Fibroblast of pulmonary artery (primary cell): ENCODE data around the gene MSH3.

Source experiments
- DNase-seq: peaks from one replicate; pipeline ENCODE4 v3.0.0-alpha.2; 2010; ENCODE audit warnings: low read depth
- H3K4me3 ChIP-seq: replicated peaks from 2 replicates; pipeline ENCODE4 v1.5.1; 2011; ENCODE audit warnings: low read depth, mild to moderate bottlenecking, control low read depth, low read length, moderate library complexity
- TF ChIP-seq, protein P1 (sequence below): IDR thresholded peaks from 2 replicates; pipeline ENCODE4 v1.5.1; 2011; ENCODE audit warnings: mild to moderate bottlenecking, control low read depth, low read length, inconsistent platforms; ENCODE audit errors: missing control alignments

Gene MSH3

DNA sequence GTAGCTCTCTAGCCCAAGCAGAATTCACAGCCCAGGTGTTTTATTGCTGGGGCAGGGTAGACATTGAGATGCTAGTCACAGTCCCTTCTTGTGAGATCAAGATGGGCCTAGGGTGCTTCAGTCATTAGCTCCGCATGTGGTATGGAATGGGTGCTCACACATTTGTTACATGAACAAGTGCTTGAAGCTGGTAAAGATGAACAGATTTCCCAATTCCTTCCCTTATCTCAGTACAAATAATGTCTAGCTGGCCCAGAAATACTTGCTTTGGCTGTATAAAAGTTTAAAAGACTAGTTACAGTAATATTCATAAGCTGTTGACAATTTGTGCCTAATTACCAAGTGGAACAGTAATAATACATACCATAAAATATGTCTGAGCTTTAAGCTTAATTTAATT, 143.7 kb downstream of the MSH3 start:
- H3K4me3 ChIP-seq, result no peak overlapping the region
- no peak for DNase-seq
- TF ChIP-seq, protein P1, sequence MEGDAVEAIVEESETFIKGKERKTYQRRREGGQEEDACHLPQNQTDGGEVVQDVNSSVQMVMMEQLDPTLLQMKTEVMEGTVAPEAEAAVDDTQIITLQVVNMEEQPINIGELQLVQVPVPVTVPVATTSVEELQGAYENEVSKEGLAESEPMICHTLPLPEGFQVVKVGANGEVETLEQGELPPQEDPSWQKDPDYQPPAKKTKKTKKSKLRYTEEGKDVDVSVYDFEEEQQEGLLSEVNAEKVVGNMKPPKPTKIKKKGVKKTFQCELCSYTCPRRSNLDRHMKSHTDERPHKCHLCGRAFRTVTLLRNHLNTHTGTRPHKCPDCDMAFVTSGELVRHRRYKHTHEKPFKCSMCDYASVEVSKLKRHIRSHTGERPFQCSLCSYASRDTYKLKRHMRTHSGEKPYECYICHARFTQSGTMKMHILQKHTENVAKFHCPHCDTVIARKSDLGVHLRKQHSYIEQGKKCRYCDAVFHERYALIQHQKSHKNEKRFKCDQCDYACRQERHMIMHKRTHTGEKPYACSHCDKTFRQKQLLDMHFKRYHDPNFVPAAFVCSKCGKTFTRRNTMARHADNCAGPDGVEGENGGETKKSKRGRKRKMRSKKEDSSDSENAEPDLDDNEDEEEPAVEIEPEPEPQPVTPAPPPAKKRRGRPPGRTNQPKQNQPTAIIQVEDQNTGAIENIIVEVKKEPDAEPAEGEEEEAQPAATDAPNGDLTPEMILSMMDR, result no peak

DNA sequence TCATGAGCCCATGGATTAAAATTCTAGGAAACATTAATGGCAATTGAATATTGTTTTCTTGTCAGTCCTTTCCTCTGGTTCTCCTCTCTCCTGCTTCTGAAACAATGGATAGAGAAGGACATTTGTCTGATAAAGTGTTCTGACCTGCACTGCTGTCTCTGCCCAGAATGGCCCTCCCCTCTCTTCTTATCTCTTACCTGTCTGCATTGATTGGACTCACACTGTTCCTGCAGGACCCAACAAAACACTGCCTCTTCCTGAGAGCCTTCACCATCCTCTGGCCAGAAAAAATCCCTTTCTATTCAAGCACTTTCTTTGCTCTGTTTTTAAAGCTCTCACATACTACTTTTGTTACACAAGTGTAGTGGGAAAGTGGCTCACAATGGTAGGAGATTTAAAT, 144.2 kb downstream of the MSH3 start:
- TF ChIP-seq, protein P1, result no peak

DNA sequence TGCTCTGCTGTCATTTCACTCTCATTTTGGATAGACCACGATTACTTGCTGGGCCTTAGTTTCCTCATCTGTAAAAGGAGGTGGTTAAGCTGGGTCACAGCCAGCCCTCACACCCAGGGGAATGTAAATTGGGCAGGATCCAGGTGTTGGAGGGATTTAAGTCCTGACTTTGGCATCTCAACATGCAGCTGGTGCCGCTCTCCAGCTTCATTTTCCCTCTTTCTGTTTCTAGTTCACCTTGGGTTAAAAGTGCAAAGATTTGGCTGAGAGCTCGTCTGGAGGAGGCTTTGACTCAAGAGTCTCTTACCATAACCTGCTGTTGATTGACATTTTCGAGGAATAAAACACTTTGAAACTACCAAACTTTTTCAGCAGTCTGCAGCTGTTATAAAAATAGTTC, 144.6 kb downstream of the MSH3 start:
- DNase-seq, result no peak
- no peak overlapping the region for H3K4me3 ChIP-seq
- TF ChIP-seq, protein P1, result no peak

More for the DNA sequence above, 144.2 kb downstream of the MSH3 start:
- DNase-seq, result no peak
- no peak overlapping the region for H3K4me3 ChIP-seq

DNA sequence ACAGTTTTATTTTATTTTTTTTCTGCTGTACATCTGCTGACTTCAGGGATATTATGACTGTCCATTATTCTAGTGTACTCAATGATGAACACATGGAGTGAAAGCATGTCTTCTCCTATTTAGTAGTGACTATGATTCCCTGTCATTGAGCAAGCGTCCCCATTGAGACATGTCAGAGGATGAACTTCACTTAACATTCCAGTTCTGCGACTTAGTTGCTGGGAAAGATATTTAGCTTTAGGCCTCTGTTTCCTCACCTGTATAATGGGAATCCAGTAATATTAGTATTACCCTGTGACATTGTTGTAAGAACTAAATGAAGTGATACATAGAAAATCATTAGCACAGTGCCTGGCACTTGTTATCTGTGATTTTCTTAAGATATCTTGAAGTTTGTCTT, 145.1 kb downstream of the MSH3 start:
- TF ChIP-seq, protein P1, result no peak
- no peak for DNase-seq
- H3K4me3 ChIP-seq, result no peak overlapping the region

DNA sequence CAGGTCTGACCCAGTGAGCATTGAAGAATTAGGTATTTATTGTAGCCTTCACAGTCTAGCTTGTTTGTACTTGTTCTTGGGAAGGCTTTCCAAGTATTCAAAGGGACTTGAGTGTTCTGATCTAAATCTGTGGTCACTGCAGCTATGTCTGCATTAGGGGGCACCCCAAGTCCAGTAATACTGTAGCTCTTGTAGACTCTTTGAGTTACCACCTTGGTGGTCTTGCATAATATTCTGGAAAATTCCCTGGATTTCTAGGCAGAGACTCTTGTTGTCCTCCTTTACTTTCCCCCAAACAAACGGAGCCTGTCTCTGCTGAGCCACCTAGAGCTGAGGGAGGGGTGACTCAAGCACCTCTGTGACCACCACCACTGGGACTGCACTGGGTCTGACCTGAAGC, 149.9 kb downstream of the MSH3 start:
- TF ChIP-seq, protein P1, result no peak
- no peak overlapping the region for H3K4me3 ChIP-seq
- peak; percentile 11 for DNase-seq

DNA sequence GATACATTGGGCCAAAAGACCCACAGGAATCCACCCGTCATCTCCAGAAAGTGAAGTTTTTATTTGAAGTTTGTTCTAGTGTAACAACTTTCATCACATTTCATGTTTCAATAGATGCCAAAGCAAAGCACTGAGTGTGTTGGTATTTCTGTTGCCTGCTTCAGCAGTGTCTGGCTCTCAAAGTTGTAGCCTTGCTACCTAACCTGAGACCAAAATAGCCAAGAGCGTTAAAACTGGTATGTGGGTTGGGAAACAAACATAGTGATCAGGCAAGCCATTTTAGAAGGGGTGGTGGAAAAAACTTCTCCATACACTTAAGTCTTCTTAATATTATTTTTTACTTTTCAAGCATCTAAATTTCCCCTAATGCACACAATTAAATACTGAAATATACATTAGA, 150.6 kb downstream of the MSH3 start:
- TF ChIP-seq, protein P1, result no peak
- DNase-seq, result no peak
- no peak overlapping the region for H3K4me3 ChIP-seq

DNA sequence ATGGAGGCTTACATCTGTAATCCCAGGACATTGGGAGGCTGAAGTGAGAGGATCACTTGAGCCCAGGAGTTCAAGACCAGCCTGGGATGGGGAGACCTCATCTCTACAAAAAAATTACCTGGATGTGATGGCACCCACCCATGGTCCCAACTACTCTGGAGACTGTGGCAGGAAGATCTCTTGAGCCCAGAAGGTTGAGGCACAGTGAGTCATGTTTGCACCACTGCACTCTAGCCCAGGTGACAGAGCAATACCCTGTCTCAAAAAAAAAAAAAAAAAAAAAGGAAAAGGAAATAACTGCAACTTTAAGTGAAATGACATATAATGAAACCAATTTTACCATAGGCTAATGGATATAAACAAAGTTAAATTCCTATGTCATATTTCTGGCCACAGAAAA, 152.5 kb downstream of the MSH3 start:
- no peak overlapping the region for H3K4me3 ChIP-seq
- TF ChIP-seq, protein P1, result no peak
- no peak for DNase-seq
